ENCODE measurements around the gene CEBPA.

Gene CEBPA

GRCh38 chr19:33268162-33268991, 34.0 kb downstream of the CEBPA start:
- Histone ChIP-seq H3F3A (ENCODE audit: insufficient read depth, low read length) (no peaks in the 10 kb centered on the region), H3K79me2 (ENCODE audit: low read length) (no peaks in the 10 kb centered on the region), H3K9ac (ENCODE audit: low read length) (no peak overlapping the region), H3K36me3 (replicated peaks; ENCODE audit: insufficient read depth, low read length) (no peaks in the 10 kb centered on the region), H4K20me1 (ENCODE audit: insufficient read depth, low read length) (no peaks in the 10 kb centered on the region), H3K4me2 (ENCODE audit: low read depth, low read length) (no peak overlapping the region), H3K4me1 (ENCODE audit: low read length) (no peaks in the 10 kb centered on the region), H3K4me3 (ENCODE audit: low read length) (no peak overlapping the region), H2AFZ (ENCODE audit: low read length) (peak overlapping the region; percentile 19; the same call in 1 of the 2 replicates), H3K9me3 (replicated peaks; ENCODE audit: insufficient read depth, low read length) (no peaks in the 10 kb centered on the region), H3K27ac (ENCODE audit: low read length) (no peak overlapping the region), H3K27me3 (replicated peaks; ENCODE audit: insufficient read depth, low read length) (peaks cover 71% of the 10 kb centered on the region), H3K9me2 (replicated peaks; ENCODE audit: insufficient read depth, low read length) (no peaks in the 10 kb centered on the region)
- TF ChIP-seq CTCF (IDR thresholded peaks at IDR 0.05; ENCODE audit: low read length): no peak
- TF ChIP-seq EZH2phosphoT487 (IDR thresholded peaks at IDR 0.05; ENCODE audit: low read length): no peak
- no peak for TF ChIP-seq EZH2 (optimal IDR thresholded peaks at IDR 0.05; ENCODE audit: low read depth, low read length)
- no peak for DNase-seq

GRCh38 chr19:33267706-33268105, 34.6 kb downstream of the CEBPA start:
- Histone ChIP-seq H3K4me2 (ENCODE audit: low read depth, low read length) (no peak overlapping the region), H3K9me3 (replicated peaks; ENCODE audit: insufficient read depth, low read length) (no peaks in the 10 kb centered on the region), H4K20me1 (ENCODE audit: insufficient read depth, low read length) (no peaks in the 10 kb centered on the region), H3K27me3 (replicated peaks; ENCODE audit: insufficient read depth, low read length) (peaks cover 69% of the 10 kb centered on the region), H3K4me3 (ENCODE audit: low read length) (no peak overlapping the region), H3K4me1 (ENCODE audit: low read length) (no peaks in the 10 kb centered on the region), H3K9me2 (replicated peaks; ENCODE audit: insufficient read depth, low read length) (no peaks in the 10 kb centered on the region), H3K27ac (ENCODE audit: low read length) (no peak overlapping the region), H2AFZ (ENCODE audit: low read length) (peak overlapping the region; percentile 19; the same call in 1 of the 2 replicates), H3K36me3 (replicated peaks; ENCODE audit: insufficient read depth, low read length) (no peaks in the 10 kb centered on the region), H3F3A (ENCODE audit: insufficient read depth, low read length) (no peaks in the 10 kb centered on the region), H3K9ac (ENCODE audit: low read length) (no peak overlapping the region), H3K79me2 (ENCODE audit: low read length) (no peaks in the 10 kb centered on the region)
- no peak for TF ChIP-seq EZH2phosphoT487 (IDR thresholded peaks at IDR 0.05; ENCODE audit: low read length)
- no peak for TF ChIP-seq EZH2 (optimal IDR thresholded peaks at IDR 0.05; ENCODE audit: low read depth, low read length)
- no peak for TF ChIP-seq CTCF (IDR thresholded peaks at IDR 0.05; ENCODE audit: low read length)
- no peak for DNase-seq

GRCh38 chr19:33266974-33267484, 35.3 kb downstream of the CEBPA start:
- no peaks in the 10 kb centered on the region for H3K79me2 ChIP-seq (ENCODE audit: low read length)
- no peak overlapping the region for H3K4me2 ChIP-seq (ENCODE audit: low read depth, low read length)
- no peak overlapping the region for H3K9ac ChIP-seq (ENCODE audit: low read length)
- peaks cover 66% of the 10 kb centered on the region for H3K27me3 ChIP-seq (replicated peaks; ENCODE audit: insufficient read depth, low read length)
- TF ChIP-seq CTCF (IDR thresholded peaks at IDR 0.05; ENCODE audit: low read length) (no peak), EZH2 (optimal IDR thresholded peaks at IDR 0.05; ENCODE audit: low read depth, low read length) (no peak), EZH2phosphoT487 (IDR thresholded peaks at IDR 0.05; ENCODE audit: low read length) (no peak)
- no peaks in the 10 kb centered on the region for H3K36me3 ChIP-seq (replicated peaks; ENCODE audit: insufficient read depth, low read length)
- no peak for DNase-seq
- no peaks in the 10 kb centered on the region for H3K9me3 ChIP-seq (replicated peaks; ENCODE audit: insufficient read depth, low read length)
- H3K4me1 ChIP-seq (ENCODE audit: low read length): no peaks in the 10 kb centered on the region
- H2AFZ ChIP-seq (ENCODE audit: low read length): no peak overlapping the region
- H3K9me2 ChIP-seq (replicated peaks; ENCODE audit: insufficient read depth, low read length): no peaks in the 10 kb centered on the region
- no peaks in the 10 kb centered on the region for H4K20me1 ChIP-seq (ENCODE audit: insufficient read depth, low read length)
- no peaks in the 10 kb centered on the region for H3F3A ChIP-seq (ENCODE audit: insufficient read depth, low read length)
- H3K27ac ChIP-seq (ENCODE audit: low read length): no peak overlapping the region
- no peak overlapping the region for H3K4me3 ChIP-seq (ENCODE audit: low read length)
